Head of caudate nucleus (tissue), 42 donors: Measurements from ENCODE around the gene MYCBPAP.

Source experiments
- DNase-seq, 42 donors: peaks; one replicate each; pipeline versions ENCODE4 v3.0.0 to v3.0.0-alpha.2; 2020 to 2021; ENCODE audit warnings: mixed read lengths in 7 of 42
- intact Hi-C: fragments of 100-400 bp; cut with DNase I; formaldehyde crosslinking; loops from one replicate; pipeline ENCODE4 v1.15.0; 2022

MYCBPAP gene, protein sequence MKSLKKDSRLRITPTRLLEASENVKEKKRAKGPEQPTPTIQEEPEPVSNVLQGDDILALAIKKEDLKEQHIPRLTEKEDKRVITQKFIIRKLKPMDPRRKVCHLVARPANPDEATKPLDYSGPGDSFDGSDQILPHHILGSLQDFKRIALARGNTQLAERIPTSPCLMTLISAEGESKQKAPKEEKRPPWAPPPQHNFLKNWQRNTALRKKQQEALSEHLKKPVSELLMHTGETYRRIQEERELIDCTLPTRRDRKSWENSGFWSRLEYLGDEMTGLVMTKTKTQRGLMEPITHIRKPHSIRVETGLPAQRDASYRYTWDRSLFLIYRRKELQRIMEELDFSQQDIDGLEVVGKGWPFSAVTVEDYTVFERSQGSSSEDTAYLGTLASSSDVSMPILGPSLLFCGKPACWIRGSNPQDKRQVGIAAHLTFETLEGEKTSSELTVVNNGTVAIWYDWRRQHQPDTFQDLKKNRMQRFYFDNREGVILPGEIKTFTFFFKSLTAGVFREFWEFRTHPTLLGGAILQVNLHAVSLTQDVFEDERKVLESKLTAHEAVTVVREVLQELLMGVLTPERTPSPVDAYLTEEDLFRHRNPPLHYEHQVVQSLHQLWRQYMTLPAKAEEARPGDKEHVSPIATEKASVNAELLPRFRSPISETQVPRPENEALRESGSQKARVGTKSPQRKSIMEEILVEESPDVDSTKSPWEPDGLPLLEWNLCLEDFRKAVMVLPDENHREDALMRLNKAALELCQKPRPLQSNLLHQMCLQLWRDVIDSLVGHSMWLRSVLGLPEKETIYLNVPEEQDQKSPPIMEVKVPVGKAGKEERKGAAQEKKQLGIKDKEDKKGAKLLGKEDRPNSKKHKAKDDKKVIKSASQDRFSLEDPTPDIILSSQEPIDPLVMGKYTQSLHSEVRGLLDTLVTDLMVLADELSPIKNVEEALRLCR

DNA sequence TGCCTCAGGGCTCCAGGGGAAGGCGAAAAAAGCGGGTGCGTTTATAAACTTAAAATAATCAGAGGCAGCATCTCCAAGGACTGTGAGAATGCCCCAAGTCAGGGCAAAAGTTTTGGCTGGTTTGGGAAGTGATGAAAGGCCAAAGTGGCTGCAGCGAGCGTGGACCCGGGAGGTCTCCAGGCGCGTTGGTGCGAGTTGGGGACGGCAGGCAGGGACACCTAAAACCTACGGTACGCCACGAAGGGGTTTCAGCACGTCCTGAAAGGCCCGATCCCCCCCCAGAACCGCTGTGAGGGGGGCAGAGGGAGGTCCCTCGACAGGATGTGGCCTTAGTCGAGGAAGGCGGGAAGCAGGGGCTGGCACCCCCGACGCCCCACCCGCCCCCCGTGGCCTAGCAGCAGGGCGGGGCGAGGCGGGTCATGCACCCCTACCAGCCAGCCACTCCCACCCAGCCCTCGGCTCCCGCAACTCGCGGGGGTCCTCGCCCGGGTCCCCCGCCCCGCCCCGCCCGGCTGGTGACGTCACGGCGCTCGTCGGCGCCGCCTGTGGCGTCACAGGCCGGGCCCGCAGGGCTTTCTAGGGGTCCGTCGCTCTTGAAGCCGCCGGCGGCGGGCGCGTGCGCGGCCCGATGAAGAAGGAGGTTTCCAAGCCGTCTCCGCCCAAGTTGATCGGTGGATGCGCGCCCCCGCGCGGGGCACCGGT is at the start of gene MYCBPAP:
Gene MYCBPAP, plus strand, starts transcription at position 569 of the 702 bp plus-strand sequence. CDS start 236 bp downstream, outside the sequence.
- peak; percentile 61 to 92 (median 84) for DNase-seq
- intact Hi-C loops = no loop called here

DNA sequence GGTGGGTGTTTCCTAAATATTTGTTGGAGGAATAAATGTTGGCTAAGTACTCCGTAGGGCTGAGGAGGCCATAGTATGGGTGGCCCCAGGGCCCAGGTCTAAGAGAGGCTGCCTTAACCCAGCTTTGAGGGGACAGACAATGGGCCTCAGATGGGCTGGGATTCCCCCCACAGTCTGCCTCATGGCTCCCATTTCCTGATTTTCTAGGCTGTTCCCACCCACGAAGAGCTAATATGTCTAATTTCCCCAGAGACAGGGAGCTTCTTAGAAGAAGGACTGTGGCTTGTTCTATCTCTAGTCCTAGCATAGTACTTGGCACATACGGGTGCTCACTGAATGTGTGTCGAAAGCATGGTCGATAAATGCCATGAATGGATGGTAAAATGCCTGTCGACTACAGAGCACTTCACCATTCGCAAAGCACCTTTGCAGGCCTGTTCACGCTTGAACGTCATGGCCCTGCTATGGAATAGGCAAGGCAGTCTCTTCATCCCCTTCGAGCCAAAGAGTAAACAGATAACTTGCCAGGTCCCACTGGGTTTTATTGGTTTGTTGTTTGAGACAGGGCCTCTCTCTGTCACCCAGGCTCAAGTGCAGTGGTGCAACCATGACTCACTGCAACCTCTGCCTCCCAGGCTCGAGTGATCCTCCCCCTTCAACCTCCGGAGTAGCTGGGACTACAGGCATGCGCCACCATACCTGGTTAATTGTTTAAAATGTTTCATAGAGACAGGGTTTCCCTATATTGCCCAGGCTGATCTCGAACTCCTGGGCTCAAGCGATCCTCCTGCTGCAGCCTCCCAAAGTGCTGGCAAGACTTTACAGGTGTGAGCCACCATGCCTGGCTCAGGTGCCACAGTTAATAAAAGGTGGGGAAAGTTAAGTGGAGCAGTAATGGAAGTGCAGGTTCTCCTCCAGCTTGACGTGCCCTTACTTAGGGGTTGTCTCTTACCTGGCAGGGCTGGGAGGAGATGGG is 49.2 kb upstream of the MYCBPAP start:
- no peak for DNase-seq
- intact Hi-C loops = no loop called here

DNA sequence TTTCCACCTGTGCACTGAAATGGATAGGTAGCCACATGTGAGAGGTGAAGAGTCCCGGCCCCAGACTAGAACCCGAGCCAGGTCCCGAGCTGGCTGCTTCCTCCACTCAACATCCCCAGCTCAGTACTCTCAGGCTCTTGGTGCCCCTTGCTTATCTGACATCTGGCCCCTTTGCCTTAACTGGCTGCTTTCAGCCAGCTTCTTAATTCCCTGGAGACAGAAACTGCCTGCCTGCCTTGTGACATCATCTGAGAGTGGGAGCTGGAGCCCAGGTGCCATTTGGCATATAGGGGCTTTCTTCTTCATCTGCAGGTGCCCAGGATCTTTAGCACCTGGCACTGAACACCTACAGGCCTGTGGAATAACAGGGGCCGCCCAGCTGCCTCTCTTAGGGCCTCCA is 48.5 kb upstream of the MYCBPAP start:
- intact Hi-C loops = no loop called here
- DNase-seq = no peak

DNA sequence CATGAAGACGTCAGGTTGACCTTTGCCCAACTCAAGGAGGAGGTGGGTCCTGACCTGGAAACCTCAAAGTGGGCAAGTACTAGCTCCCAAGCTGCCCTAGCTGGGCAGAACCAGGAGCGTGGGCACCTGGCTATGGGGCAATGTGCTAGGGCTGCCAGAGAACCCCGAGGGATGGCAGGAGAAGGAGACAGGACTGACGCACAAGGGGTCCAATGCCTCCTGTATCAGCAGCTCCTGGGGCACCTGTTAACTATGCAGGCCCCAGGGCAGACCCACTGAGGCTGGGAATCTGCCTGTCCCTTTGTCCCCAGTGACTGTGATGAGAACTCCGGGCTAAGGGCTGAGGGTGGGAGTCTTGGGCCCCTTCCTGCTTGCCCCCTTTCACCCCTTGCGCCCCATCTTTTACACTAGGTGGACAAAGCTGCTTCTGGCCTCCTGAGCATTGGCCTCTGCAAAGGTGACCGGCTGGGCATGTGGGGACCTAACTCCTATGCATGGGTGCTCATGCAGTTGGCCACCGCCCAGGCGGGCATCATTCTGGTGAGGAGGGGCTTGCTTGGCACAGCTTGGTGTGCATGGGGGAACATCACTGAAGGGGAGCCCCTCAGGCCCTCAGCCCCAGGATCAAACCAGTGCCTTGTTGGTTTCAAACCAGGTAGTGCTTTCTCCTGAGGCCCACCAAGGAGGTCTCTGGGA is 47.3 kb upstream of the MYCBPAP start:
- intact Hi-C loops = no loop called here

DNA sequence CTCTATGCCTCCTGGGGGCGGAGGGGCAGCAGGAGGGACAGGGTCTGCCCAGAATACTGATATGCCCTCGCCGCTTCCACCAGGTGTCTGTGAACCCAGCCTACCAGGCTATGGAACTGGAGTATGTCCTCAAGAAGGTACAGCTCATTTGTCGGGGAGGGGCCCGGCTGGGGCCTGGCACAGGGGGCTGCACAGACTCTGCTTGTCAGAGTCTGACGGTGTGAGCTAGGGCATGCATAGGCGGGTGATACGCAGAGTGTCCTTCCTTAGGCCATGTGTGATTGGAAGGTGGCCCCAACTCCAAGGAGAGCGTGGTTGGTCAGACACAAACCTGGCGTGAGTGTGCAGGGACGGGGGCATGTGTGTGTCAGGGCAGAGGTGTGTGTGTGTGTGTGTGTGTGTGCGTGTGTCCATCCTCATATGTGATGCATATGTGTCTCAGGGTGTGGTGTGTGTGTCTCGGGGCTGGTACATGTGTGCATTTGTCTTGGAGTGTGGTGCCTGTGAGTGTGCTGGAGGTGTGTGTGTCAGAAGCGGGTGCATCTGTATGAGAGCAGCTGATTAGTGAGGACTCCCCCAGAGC is 46.6 kb upstream of the MYCBPAP start:
- DNase-seq = no peak
- intact Hi-C loops = no loop called here

More for the DNA sequence above, 47.3 kb upstream of the MYCBPAP start:
- no peak for DNase-seq

DNA sequence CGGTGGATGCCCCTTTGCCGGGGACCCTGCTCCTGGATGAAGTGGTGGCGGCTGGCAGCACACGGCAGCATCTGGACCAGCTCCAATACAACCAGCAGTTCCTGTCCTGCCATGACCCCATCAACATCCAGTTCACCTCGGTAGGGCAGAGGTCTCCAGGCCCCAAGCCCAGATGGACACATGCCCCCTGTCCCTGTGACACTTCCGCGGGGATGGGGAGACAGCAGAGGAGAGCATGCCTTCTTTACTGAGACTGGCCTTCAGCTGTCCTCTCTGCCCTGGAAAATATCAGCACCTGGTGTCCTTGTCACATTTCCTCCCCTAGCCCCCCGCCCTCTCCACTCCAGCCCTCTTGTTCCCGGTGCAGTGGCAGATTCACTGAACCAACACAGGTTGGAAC is 45.8 kb upstream of the MYCBPAP start:
- intact Hi-C loops = no loop called here
- no peak for DNase-seq

DNA sequence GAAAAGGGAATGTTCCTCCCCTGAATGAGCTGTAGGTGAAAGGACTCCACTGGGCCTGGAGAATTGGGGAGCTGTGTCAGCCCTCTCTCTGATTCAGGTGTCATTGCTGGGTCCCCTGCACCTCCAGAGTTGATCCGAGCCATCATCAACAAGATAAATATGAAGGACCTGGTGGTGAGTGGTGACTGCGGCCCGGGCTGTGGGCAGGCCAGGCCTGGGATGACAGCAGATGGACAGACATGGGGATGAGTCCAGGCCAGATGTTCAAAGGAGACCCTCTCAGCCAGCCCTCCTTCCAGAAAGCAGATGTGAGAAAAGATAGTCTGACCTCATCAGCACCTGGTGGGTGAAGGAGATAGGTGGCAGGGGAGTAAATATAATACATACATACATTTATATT is 44.1 kb upstream of the MYCBPAP start:
- intact Hi-C loops = no loop called here
- no peak for DNase-seq

DNA sequence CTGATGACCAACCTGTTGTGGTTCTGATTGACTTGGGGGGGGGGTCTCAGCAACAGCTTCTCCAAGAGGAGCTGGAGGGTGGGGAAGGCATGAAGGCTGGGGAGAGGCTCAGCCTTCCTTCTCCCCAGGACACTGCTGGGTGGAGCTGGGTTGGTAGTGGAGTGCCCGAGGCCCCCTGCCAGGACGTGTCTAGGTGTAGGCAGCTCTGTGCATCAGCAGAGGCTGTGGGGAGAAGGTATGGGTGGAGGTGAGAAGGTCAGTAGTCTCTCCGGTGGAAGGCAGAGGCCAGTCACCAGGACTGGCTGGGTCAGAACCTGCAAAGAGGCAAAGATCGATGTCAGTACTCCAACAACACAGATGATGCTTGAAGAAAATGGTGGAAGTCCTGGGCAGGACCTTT is 43.5 kb upstream of the MYCBPAP start:
- no peak for DNase-seq
- intact Hi-C loops = no loop called here

DNA sequence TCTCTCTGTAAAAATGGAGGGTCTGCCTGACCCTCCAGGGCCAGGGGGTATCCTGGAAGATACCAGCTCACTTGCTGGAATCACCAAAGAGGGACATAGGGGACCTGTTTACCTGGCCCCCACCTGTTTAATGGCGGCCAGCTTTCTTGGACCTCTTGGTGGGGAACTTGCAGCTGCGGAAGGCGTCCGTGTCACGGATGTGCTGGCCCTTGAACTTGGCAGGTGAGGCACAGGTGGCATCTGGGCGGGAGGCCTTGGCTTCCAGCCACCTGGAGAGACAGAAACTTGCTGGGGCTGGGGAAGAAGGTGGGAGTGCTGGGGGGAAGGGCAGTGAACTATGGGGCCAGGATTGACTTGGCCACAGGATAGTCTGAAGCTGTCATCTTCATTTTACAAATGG is 43.1 kb upstream of the MYCBPAP start:
- no peak for DNase-seq
- intact Hi-C loops = no loop called here

DNA sequence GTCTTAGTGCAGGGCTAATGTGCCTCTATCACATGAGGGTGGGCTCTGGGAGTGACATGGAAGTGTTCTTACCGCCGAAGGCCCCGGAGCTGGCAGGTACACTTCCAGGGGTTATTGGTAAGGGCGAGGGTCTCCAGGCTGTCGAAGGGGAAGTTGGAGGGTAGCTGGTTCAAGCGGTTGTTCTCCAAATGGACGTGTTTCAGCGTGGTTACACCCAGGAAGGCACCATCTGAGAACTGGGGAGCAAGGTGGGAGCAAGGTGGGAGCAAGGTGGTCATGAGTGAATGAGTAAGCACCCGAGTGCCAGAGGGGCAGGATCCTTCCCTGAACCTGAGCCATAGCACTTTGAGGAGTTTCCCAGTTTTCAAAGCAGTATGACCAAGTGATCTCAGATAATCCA is 42.6 kb upstream of the MYCBPAP start:
- intact Hi-C loops = no loop called here
- no peak for DNase-seq

DNA sequence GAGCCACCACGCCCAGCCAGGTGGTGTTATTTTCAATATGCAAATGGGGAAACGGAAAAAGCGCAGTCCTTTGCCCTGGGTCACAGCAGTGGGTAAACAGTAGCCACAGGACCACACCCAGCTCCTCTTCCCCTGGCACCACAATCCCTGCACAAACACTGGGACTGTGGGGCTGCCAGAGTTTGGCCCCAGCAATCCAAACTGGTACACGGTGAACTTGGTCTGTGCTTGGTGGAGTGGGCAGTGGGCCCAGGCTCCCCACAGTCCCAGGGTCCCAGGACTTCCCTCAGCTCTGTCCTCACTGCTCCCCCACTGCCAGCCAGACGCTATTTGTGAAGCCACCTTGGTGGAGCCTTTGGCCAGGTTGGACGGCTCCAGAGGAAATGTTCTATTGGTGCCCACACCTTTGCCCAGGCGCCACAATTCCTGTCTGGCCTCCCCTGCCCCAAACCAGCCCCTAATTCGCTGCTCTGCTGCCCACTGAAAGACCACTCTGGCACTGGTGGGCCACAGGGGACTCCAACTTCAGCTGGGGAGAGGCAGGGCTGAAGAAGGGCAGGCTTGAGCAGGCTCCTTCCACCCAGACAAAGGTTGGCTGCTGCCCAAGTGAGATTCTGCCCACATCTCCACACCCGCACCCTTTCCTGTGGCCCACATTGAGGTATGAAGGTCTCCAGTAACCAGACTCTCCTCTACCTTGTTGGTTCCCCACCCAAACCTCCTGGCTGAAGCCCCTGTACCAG is 41.7 kb upstream of the MYCBPAP start:
- DNase-seq = no peak
- intact Hi-C loops = no loop called here

DNA sequence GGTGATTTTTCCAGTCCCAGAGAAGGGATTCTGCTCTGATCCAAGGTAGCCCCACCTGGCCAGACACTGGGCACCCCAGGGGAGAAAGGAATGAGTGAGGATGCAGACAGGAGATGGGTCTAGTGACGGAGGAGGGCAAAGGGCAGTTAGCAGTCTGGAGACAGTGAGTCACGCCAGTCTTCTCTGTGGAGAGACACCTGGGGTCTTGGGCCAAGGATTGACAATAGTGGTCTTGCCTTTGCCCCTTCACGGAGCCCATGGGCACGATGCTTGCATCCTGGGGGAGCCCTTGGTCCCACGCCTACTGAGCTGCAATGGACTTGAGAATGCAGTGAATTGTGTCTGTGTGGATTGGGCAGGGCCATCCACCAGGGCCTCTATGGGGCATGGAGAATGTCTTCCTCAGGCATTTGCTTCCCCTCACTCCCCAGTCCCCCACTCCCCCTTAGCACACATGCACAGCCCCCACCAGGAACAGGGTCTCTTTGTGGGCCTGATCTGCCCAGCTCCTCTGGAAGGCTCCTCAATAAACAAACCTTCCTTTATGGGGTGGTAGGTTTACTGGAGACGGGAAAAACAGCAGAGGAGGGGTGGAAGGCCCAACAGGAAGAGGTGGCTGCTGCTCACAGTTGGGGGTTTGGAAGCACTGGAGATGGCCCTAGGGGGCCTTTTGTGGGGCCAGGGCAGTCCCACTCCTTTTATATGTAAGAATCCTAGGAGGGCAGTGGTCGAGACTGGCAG is 41.0 kb upstream of the MYCBPAP start:
- DNase-seq = no peak
- intact Hi-C loops = no loop called here

DNA sequence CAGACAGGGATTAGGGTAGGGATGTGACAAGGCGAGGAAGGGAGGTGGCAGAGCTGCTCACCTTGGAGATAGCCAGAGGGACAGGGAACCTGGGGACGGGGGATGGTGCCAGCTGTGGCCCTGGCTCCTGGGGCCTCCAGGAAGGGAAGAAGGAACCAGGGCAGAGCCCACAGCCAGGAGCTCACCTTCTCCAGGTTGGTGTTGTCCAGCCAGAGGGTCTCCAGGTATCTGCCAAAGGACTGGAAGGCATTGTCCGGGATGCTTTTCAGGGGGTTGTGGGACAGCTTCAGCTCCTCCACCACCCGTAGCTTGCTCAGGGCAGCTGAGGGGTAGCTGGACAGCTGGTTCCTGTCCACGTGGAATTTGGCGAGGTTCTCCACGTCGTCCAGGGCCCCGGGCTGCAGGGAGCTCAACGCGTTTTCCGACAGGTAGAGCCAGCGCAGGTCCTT is 40.4 kb upstream of the MYCBPAP start:
- intact Hi-C loops = no loop called here
- DNase-seq = no peak

DNA sequence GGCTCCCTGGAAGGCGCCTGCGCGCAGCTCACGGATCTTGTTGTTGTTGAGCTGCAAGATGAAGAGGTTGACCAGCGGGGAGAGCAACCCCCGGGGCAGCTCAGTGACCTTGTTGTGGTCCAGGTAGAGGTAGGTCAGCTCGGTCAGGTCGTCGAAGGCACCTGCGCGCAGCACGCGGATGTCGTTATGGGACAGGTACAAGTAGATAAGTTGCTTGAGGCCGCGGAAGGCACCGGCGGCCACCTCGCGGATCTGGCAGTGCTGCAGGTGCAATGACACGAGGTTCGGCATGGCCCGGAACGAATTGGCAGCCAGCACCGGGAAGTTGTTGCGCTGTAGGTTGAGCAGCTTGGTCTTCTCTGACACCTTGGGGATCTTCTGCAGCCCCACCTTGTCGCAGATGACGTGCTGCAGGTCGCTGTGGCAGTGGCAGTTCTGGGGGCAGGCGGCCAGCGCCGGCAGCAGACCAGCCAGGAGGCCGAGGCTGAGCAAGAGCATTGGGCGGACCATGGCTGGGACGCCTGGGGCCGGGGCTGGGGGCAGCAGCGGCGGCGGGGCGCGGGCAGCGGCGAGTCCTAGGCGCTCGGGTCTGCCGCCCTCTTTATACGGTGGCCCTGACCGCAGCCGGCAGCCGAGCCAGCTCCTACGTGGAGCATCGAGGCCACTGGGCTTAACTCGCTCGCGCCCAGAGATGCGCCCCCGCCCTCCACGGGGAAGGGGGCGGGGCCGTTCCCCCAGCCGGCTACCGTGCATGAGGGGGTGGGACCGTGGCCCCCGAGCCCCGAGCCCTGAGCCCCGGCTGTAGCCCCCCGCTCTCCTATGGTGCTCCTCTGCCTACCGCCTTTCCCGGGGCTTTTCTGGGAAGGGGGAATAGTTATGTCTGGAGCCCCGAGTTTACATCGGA is 39.7 kb upstream of the MYCBPAP start, which contains the start of gene CHAD:
Gene CHAD, minus strand, starts transcription at position 577 of the 904 bp plus-strand sequence. Its CDS starts 67 bp downstream, at position 510.
- intact Hi-C loops = no loop called here
- DNase-seq = peak in 11 of 42 donors; percentile 30 to 63 (median 42)

DNA sequence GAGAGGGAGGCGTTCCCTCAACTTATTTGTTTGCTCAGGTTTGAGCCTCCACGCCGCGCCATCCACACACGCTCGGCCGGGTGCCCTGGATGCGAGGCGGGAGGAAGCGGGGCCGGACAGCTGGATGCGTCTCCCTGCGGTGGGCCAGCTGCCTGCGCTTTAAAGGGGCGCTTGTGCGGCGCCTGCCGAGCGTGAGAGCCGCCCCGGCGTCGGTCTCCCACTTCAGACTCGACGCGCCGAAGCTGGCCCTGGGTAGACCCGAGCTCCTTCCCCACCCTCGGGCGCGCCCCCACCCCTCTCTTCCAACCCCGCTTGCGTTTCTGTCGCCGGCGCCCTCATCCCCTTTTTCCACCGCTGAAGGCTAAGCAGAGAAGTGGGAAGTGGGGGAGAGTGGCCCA is 39.0 kb upstream of the MYCBPAP start:
- peak in 1 of 42 donors; percentile 23 for DNase-seq
- intact Hi-C loops = no loop called here
